Measurements from ENCODE around the gene RPS6KA2.
A peak's percentile ranks its signal among the peaks of the same experiment; 100 is the strongest.

RPS6KA2 gene

GRCh38 chr6:166596776-166597507, 30.1 kb downstream of the RPS6KA2 start:
- no peak for DNase-seq (ENCODE audit: low read depth, low spot score)
- ChIA-PET POLR2A (no interaction called here), CTCF (interaction anchor here (1.1 kb wide), 1 partner anchor 12 kb away, joined by 3 read pairs; no protein-coding TSS in a partner anchor)
- H3K4me3 ChIP-seq (ENCODE audit: low read depth, low read length) = no peak overlapping the region
- no peak for TF ChIP-seq CTCF (IDR thresholded peaks at IDR 0.05; ENCODE audit: insufficient read depth, low read length, missing control alignments)

GRCh38 chr6:166595949-166596348, 31.1 kb downstream of the RPS6KA2 start:
- ChIA-PET CTCF (no interaction called here), POLR2A (interaction anchor here (1.8 kb wide), 1 partner anchor 31 kb away, joined by 7 read pairs; the partner anchor contains the start of gene RPS6KA2)
- TF ChIP-seq CTCF (IDR thresholded peaks at IDR 0.05; ENCODE audit: insufficient read depth, low read length, missing control alignments) = no peak
- H3K4me3 ChIP-seq (ENCODE audit: low read depth, low read length) = no peak overlapping the region
- no peak for DNase-seq (ENCODE audit: low read depth, low spot score)

GRCh38 chr6:166595061-166595780, 31.8 kb downstream of the RPS6KA2 start:
- TF ChIP-seq CTCF (IDR thresholded peaks at IDR 0.05; ENCODE audit: insufficient read depth, low read length, missing control alignments) = no peak
- no peak overlapping the region for H3K4me3 ChIP-seq (ENCODE audit: low read depth, low read length)
- ChIA-PET POLR2A (interaction anchor here (0.9 to 1.8 kb wide), 2 partner anchors 28 to 32 kb away, joined by 3 to 7 read pairs; partner anchors contain the start of gene RPS6KA2), CTCF (no interaction called here)
- DNase-seq (ENCODE audit: low read depth, low spot score) = peak; percentile 91

- CTCF ChIA-PET = interaction anchor here (1.2 to 2.4 kb wide), 2 partner anchors 9 to 10 kb away, joined by 3 to 7 read pairs; no protein-coding TSS in a partner anchor
- POLR2A ChIA-PET = interaction anchor here (0.6 to 1.5 kb wide), 2 partner anchors 27 to 35 kb away, joined by 3 to 9 read pairs; partner anchors contain the start of gene RPS6KA2
- DNase-seq (ENCODE audit: low read depth, low spot score) = peak; percentile 37
- no peak overlapping the region for H3K4me3 ChIP-seq (ENCODE audit: low read depth, low read length)
- no peak for TF ChIP-seq CTCF (IDR thresholded peaks at IDR 0.05; ENCODE audit: insufficient read depth, low read length, missing control alignments)
Observed at GRCh38 chr6:166592821-166593220, 34.2 kb downstream of the RPS6KA2 start.

GRCh38 chr6:166591961-166592520, 35.0 kb downstream of the RPS6KA2 start:
- CTCF ChIA-PET = interaction anchor here (2.4 kb wide), 1 partner anchor 8 kb away, joined by 7 read pairs; no protein-coding TSS in a partner anchor
- DNase-seq (ENCODE audit: low read depth, low spot score) = no peak
- POLR2A ChIA-PET = interaction anchor here (1.5 kb wide), 1 partner anchor 35 kb away, joined by 9 read pairs; the partner anchor contains the start of gene RPS6KA2
- H3K4me3 ChIP-seq (ENCODE audit: low read depth, low read length) = no peak overlapping the region
- no peak for TF ChIP-seq CTCF (IDR thresholded peaks at IDR 0.05; ENCODE audit: insufficient read depth, low read length, missing control alignments)

- TF ChIP-seq CTCF (IDR thresholded peaks at IDR 0.05; ENCODE audit: insufficient read depth, low read length, missing control alignments) = no peak
- ChIA-PET POLR2A (no interaction called here), CTCF (no interaction called here)
- H3K4me3 ChIP-seq (ENCODE audit: low read depth, low read length) = no peak overlapping the region
- DNase-seq (ENCODE audit: low read depth, low spot score) = no peak
Observed at GRCh38 chr6:166591026-166591425, 36.0 kb downstream of the RPS6KA2 start.

All from AG04449 (cell line).